GM12892 (cell line): Measurements from ENCODE around the gene RRAS2.

Experiments used
- POLR2A ChIP-seq: IDR thresholded peaks from 2 replicates; pipeline ENCODE4 v1.6.1; 2011; ENCODE audit warnings: low read depth, low read length, control low read depth
- POLR2AphosphoS5 ChIP-seq: IDR thresholded peaks from 2 replicates; pipeline ENCODE4 v1.6.1; 2011; ENCODE audit warnings: low read depth, low read length, control low read depth

DNA sequence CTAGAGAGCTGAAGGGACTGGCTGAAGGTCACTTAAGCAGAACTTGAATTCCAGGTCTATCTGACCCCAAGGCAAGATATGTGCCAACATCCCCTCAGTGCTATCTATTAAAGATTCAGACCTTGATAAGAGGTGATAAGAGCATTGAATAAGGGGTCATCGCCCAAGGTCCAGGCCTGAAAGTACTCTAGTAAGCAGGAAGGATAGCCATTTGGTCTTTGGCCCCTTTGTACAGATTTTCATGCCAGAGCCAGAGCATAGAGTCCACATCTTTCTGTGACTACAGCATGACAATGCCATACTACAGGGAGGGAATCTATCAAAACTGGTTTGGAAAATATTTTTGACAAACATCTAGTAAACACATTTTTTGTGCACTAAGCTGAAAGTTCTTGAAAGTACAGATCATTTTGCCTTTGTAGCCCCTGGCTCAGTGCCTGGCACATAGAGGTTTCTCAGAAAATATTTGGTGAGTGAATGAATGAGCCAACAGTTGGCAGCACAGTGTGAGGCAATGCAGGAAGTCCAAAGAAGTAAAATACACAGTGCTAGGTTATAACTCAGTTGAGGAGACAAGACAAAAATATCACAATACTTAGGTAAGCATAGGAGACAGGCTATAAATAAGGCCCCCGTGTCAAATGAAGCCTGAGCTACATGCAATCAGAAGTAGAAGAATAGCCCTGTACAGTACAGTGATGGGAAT is 15.1 kb upstream of the RRAS2 start:
- TF ChIP-seq POLR2A, result no peak
- no peak for TF ChIP-seq POLR2AphosphoS5
